Left ventricle myocardium inferior (tissue), 1 donor: ENCODE measurements around the gene SPRR2D. TPM values are rescaled to one million over a fixed set of nuclear protein-coding genes. Genes with fewer than 3 reads are reported as not detected.
"Not testable (repeated sequence)": the region's sequence is repeated elsewhere in the genome, so short reads cannot be mapped to it uniquely, and the experiment has no call there.

Experiments used
- DNase-seq: peaks from one replicate; pipeline ENCODE4 v3.0.0-alpha.2; 2020
- H3K27ac ChIP-seq: fragments of 200-600 bp; replicated peaks from 2 replicates; pipeline ENCODE4 v1.8.0; 2021
- H3K27me3 ChIP-seq: fragments of 200-600 bp; 2 replicates; pipeline ENCODE4 v1.8.0; 2021; ENCODE audit warnings: low read depth
- H3K36me3 ChIP-seq: fragments of 200-600 bp; 2 replicates; pipeline ENCODE4 v1.8.0; 2021
- H3K4me1 ChIP-seq: fragments of 200-600 bp; 2 replicates; pipeline ENCODE4 v1.8.0; 2021
- H3K4me3 ChIP-seq: fragments of 200-600 bp; 2 replicates; pipeline ENCODE4 v1.8.0; 2021; ENCODE audit warnings: mild to moderate bottlenecking, moderate library complexity
- H3K9me3 ChIP-seq: fragments of 200-600 bp; replicated peaks from 2 replicates; pipeline ENCODE4 v1.8.0; 2021
- intact Hi-C: fragments of 100-400 bp; cut with micrococcal nuclease; formaldehyde crosslinking; loops from one replicate; pipeline ENCODE4 v1.11.0; 2022
- total RNA-seq: library from RNA; stranded (reverse); fragmentation: NEBNext Ultra II Directional; extraction: Animal tissue kit (Norgen Biotek cat#: 25700); gene quantifications from one replicate; pipeline ENCODE4 v1.2.1, GENCODE V29; 2021
- TF ChIP-seq, protein P1 (sequence below): fragments of 200-600 bp; IDR thresholded peaks from 2 replicates; pipeline ENCODE4 v1.8.0; 2021; ENCODE audit warnings: antibody characterized with exemption, mild to moderate bottlenecking, borderline replicate concordance
- donor health status: DM: no; HTN: yes; CAD: no; lungs with severe emphysema.

The SPRR2D gene
- total RNA-seq, 1 donor from 2014 or later = not detected

DNA sequence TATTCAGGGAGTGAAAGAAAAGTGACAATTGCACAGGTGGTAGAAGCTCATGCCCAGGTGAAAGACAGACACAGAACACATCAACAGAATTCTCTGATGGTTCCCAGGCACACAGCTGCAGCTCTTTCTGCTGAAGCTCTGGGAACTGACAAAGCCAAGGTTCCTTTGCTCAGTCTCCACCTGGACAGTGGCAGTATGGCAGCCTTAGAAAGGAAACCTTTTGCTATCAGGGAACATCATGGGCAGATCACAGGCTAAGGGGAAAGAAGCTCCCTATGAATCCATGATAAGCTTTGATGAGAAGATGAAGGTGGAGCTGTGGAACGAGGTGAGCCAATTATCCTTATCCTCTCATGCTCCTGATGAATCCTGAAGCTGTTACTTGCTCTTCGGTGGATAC lies 29.3 kb upstream of the SPRR2D start:
- Histone ChIP-seq H3K27ac (no peak overlapping the region), H3K4me1 (no peaks in the 10 kb centered on the region), H3K4me3 (no peak overlapping the region), H3K36me3 (no peaks in the 10 kb centered on the region), H3K9me3 (peaks cover 8% of the 10 kb centered on the region), H3K27me3 (no peaks in the 10 kb centered on the region)
- TF ChIP-seq, protein P1, sequence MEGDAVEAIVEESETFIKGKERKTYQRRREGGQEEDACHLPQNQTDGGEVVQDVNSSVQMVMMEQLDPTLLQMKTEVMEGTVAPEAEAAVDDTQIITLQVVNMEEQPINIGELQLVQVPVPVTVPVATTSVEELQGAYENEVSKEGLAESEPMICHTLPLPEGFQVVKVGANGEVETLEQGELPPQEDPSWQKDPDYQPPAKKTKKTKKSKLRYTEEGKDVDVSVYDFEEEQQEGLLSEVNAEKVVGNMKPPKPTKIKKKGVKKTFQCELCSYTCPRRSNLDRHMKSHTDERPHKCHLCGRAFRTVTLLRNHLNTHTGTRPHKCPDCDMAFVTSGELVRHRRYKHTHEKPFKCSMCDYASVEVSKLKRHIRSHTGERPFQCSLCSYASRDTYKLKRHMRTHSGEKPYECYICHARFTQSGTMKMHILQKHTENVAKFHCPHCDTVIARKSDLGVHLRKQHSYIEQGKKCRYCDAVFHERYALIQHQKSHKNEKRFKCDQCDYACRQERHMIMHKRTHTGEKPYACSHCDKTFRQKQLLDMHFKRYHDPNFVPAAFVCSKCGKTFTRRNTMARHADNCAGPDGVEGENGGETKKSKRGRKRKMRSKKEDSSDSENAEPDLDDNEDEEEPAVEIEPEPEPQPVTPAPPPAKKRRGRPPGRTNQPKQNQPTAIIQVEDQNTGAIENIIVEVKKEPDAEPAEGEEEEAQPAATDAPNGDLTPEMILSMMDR = no peak
- intact Hi-C loops = no loop called here
- DNase-seq = no peak

DNA sequence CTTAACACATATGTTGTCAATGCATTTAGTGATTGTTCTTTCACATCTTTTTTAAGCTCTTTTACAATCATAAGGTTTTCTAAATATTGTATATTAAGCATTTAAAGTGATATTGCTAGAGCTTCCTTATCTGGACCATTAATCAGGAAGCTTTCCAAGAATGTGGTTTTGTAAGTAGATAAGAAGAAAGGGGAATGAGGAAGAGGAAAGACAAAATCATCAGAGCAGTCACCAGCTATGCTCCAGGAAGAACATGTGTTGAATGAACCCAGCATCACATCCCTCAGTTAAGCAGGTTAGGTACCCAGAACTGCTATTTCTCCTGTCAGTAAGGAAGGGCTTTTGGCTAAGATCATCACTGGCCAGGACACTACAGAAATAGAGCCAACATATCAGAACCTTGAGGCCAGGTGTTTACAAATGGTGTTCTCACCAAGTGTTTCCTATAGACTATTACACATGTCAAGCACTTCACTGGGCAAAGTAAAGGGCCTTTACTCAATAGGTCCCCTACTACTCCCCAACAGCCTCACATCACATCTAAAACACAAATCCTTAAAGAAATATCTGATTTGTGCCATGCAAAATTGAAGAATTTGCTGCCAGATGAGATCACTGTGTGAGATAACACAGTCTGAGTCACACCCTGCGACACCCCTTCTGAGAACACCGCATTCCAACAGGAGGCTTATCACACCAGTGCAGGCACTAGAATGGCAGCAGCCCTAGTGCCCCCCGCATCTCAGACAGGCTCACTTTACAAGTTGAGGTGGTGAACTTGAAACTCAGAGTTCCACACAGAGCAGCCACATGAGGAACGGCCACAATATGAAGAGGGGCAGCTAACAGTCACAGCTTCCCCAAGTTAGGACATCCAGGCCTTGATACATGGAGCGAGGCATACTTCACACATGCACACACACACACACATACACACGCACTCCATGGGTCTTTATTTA lies 18.2 kb upstream of the SPRR2D start:
- H3K27me3 ChIP-seq = peaks cover 5% of the 10 kb centered on the region
- no peaks in the 10 kb centered on the region for H3K4me1 ChIP-seq
- H3K4me3 ChIP-seq = no peak overlapping the region
- intact Hi-C loops = no loop called here
- DNase-seq = no peak
- H3K36me3 ChIP-seq = no peaks in the 10 kb centered on the region
- TF ChIP-seq, protein P1 = no peak
- no peaks in the 10 kb centered on the region for H3K9me3 ChIP-seq
- H3K27ac ChIP-seq = no peak overlapping the region

DNA sequence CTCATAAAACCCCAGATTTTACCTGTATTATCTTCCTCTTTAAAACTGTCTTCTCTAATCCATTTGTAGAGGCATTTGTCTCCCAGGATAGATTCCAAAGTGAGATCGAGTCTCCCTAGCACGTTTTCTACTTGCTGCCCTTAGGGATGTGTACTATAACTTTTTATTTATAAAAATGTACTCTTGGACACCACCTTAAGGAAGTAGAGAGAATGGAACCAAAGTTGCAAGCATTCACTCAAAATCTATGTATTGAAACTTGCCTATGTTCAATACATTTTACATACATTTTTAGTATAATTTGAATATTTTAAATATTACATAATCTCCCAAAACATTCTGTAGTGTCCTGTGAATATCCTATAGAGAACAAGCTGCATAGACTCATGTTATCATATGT lies 17.2 kb upstream of the SPRR2D start:
- TF ChIP-seq, protein P1 = no peak
- intact Hi-C loops = no loop called here
- Histone ChIP-seq H3K4me1 (no peaks in the 10 kb centered on the region), H3K27me3 (peaks cover 5% of the 10 kb centered on the region), H3K9me3 (peaks cover 6% of the 10 kb centered on the region), H3K4me3 (no peak overlapping the region), H3K36me3 (no peaks in the 10 kb centered on the region), H3K27ac (no peak overlapping the region)
- DNase-seq = no peak

DNA sequence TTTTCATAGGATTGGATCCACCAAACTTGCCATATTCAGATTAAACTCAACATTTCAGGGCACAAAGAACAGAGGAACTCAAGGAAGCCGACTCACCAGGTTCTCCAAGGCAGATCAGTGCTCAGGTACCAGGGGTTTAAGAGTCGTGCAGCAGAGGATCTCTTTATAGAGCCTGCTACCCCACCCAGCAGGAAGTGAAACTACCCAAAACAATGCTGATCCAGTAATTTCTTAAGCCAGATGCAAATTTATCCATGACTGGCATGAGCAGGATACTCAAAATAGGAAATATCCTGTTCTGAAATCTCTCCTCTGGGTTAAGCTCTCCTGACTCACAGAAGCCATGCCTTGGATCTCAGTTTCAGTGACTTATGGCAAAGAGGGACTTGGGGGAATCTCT lies 16.5 kb upstream of the SPRR2D start, which contains the start of gene SPRR2A:
Gene SPRR2A, minus strand, starts transcription at position 138 of the 400 bp plus-strand sequence. CDS start 777 bp downstream, outside the sequence.
- peaks cover 12% of the 10 kb centered on the region for H3K9me3 ChIP-seq
- H3K36me3 ChIP-seq = no peaks in the 10 kb centered on the region
- intact Hi-C loops = no loop called here
- DNase-seq = no peak
- TF ChIP-seq, protein P1 = no peak
- no peak within 1 kb of the TSS for H3K27ac ChIP-seq
- peaks cover 5% of the 10 kb centered on the region for H3K27me3 ChIP-seq
- H3K4me3 ChIP-seq = no peak within 1 kb of the TSS
- H3K4me1 ChIP-seq = no peaks in the 10 kb centered on the region

DNA sequence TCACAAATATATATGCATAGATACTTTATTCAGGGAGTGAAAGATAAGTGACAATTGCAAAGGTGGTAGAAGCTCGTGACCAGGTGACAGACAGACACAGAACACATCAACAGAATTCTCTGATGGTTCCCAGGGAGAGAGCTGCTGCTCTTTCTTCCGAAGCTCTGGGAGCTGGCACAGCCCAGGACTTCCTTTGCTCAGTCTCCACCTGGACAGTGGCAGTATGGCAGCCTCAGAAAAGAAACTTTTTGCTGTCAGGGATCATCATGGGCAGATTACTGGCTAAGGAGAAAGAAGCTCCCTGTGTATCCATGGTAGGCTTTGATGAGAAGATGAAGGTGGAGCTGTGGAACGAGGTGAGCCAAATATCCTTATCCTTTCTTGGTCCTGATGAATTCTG lies 15.2 kb upstream of the SPRR2D start:
- H3K27ac ChIP-seq, H3K4me3 ChIP-seq, H3K4me1 ChIP-seq, H3K27me3 ChIP-seq, H3K36me3 ChIP-seq, DNase-seq, intact Hi-C loops: not testable (repeated sequence)
- H3K9me3 ChIP-seq = peaks cover 19% of the 10 kb centered on the region

DNA sequence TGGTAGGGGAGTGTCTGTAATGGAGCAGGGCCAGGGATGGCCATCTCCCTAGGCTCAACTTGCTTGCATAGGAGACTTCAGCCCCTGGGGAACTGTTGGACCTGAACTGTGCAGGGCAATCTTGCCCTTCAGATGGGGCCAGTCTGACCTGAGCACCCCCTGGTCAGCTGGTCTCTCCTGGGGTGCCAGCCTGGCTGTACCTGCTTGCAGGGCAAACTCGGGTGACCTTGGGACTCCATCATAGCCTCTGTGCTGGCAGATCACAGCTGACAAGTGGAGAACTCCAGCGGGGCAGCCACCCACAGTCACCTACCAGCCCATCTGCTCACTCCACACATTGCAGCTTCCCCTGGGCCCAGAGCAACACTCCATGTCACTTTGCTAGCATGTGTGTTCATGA lies 8.3 kb upstream of the SPRR2D start:
- Histone ChIP-seq H3K4me1 (no peaks in the 10 kb centered on the region), H3K9me3 (peaks cover 20% of the 10 kb centered on the region), H3K27me3 (no peaks in the 10 kb centered on the region), H3K36me3 (no peaks in the 10 kb centered on the region), H3K4me3 (no peak overlapping the region), H3K27ac (no peak overlapping the region)
- intact Hi-C loops = no loop called here
- no peak for DNase-seq
- TF ChIP-seq, protein P1 = no peak
